NCI-H2081 treated with DMSO at 0.1 percent for 48 hours (cell line): Measurements from ENCODE around the gene MAPRE3.

Experiments used
- DNase-seq: peaks from one replicate; lab custom pipeline; 2025; lab: John Stamatoyannopoulos, UW

The MAPRE3 gene

GRCh38 chr2:26983746-26984145 is 13.3 kb downstream of the MAPRE3 start:
- DNase-seq, result no peak

GRCh38 chr2:26985807-26986206 is 15.4 kb downstream of the MAPRE3 start:
- no peak for DNase-seq

GRCh38 chr2:26986576-26986975 is 16.1 kb downstream of the MAPRE3 start:
- DNase-seq, result no peak

- no peak for DNase-seq
Measured at GRCh38 chr2:26988058-26988860, 17.8 kb downstream of the MAPRE3 start.

- no peak for DNase-seq
Measured at GRCh38 chr2:26989156-26989555, 18.7 kb downstream of the MAPRE3 start.

GRCh38 chr2:26991717-26992116 is 21.3 kb downstream of the MAPRE3 start:
- no peak for DNase-seq

DNA sequence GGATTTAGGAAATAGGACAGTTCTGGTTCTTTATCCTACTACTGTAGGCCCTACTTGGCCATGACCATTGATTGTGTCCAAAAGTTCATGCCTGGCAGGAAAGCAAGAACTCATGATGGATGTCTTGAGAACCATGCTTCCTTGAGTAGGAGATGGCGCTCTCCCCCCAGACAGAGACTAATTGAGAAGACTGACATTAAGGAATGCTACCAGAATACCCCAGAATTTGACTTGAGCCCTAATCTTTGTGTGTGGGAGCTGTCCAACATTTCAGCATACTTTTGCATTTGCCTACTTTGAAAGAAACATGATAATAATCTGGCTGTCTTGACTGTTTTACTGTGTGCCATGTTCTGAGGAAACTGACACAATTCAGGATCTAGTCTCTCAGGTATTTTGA is 23.3 kb downstream of the MAPRE3 start:
- DNase-seq, result no peak

DNA sequence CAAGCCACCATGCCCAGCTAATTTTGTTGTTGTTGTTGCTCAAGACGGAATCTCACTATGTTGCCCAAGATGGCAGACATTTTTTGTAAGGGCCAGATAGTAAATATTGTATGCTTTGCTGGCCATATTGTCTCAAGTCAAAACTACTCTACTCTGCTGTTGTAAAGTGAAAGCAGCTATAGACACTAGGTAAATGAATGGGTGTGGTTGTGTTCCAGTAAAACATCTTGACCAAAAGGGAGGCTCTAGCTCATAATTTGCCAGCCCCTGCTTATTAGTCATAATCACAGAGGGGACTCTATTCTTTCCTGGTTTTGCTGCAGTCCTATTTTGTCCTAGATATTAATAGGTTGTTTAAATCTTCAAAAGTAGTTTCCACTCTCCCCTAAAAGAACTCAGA is 24.5 kb downstream of the MAPRE3 start:
- no peak for DNase-seq

GRCh38 chr2:26997394-26997793 is 27.0 kb downstream of the MAPRE3 start:
- DNase-seq, result no peak

DNA sequence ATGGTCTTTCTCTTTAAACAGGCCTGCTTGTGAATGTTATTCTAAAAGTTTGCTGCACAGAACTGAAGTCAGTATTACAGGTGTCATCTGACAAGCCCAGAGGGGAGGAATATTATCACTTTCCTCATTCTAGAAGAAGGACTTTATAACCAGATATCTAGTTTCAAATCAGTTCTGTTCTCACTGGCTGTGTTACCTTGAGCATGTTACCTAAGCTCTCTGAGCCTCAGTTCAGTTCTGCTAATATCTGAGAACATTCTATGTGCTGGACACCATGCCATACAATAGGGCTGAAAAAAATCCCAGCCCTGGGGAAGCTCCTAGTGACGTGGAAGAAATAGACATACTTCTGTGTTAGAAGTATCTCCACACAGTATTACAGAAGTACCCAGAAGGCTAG is 27.9 kb downstream of the MAPRE3 start:
- no peak for DNase-seq

GRCh38 chr2:27000228-27000627 is 29.8 kb downstream of the MAPRE3 start:
- no peak for DNase-seq

DNA sequence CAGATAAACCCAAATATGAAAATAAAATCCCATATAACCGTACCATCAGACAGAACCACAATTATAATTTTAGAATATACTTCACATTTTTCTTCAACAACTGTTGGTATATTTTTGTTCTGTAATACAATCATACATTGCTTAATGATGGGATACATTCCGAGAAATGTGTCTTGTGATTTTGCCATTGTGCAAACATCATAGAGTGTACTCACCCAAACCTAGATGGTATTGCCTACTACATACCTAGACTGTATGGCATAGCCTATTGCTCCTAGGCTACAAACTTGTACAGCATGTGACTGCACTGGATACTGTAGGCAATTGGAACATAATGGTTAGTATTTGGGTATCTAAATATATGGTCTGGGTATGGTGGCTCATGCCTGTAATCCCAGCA is 30.6 kb downstream of the MAPRE3 start:
- no peak for DNase-seq

DNA sequence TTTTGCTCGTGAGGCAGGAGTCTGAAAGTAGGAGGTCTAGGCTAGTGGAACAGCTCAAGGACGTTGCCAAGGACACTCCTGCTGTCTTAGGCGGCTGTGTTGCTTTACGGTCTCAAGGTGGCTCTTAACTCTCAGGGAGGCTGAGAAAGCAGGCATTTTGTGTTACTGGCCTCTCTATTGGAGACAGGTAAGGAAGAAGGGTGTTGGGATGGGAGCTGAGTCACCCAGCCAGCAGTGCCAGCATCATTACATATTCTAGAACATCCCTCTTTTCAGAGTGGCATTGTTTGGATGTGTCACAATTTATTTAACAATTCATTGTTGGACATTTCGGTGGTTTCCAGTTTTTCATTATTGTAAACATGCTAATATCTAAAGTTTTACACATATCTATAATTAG is 31.5 kb downstream of the MAPRE3 start:
- DNase-seq, result no peak

DNA sequence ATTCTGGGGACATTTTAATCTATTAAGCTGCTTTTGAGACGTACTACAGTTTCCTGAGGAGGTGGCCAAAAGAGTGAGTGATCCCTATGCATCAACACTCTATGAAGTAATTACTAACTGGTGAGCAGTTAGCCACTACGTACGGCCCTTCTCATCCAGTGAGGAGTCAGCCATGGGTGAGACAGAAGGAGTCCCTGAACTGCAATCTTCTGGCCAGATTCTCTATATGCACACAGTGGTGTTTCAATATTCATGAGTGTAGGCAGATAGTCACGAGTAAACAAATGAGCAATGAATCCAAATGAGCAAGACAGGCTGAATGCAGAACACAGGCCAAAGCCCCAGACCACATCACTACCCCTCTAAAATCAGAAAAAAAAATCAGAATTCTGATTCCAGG is 32.6 kb downstream of the MAPRE3 start:
- DNase-seq, result no peak

- DNase-seq, result no peak
Measured at GRCh38 chr2:27003857-27004256, 33.4 kb downstream of the MAPRE3 start.

GRCh38 chr2:27006602-27007415 is 36.4 kb downstream of the MAPRE3 start:
- DNase-seq, result no peak

GRCh38 chr2:27007416-27008374 is 37.3 kb downstream of the MAPRE3 start:
- no peak for DNase-seq

DNA sequence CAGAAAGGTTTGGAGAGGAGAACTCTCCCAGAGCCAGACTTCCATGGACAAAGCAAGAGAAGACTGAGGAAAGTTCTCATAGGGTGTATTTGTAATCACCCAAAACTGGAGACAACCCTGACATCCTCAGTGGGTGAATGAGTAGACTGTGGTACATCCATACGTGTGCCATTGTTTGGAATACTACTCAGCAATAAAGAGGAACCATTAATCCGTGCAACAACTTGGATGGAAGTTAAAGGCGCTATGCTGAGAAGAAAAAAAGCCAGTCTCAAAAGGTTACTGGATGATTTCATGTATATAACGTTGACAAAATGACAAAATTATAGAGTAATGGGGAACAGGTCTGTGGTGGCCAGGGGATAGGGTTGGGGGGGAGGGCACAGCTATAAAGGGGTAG is 38.2 kb downstream of the MAPRE3 start:
- DNase-seq, result no peak

DNA sequence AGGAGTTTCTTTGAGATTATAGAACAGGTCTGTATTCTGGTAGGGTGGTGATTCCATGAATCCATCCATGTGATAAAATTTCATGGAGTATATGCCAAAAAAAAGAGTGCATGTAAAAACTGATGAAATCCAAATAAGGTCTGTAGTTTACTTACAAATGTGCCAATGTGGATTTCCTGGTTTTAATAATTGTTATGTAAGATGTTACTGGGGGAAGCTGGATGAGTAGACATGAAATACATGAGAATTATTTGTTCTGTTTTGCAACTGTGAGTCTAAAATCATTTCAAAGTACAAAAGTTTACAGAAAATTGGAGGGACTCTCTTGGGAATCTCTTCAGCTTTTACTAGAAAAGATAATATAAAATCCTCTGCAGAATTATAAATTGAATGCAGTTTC is 38.6 kb downstream of the MAPRE3 start:
- no peak for DNase-seq

DNA sequence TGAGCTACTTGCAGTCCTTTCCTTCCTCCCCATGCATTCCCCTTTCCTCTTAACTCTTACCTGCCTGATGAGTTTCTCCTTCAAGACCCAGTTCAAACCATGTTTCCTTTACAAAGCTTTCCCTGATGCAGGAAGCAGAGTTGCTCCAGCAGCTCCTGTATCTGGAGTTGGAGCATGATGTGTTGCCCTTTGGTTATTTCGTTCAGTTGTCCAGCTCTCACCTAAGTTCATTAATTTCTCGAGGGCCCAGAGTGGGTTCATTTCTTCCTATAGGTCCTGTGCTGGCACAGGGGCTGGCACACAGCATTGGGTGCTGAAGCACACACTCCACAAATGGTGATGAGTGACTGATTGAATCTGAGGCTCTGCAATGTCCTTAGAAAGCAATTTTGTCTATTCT is 39.3 kb downstream of the MAPRE3 start:
- no peak for DNase-seq

DNA sequence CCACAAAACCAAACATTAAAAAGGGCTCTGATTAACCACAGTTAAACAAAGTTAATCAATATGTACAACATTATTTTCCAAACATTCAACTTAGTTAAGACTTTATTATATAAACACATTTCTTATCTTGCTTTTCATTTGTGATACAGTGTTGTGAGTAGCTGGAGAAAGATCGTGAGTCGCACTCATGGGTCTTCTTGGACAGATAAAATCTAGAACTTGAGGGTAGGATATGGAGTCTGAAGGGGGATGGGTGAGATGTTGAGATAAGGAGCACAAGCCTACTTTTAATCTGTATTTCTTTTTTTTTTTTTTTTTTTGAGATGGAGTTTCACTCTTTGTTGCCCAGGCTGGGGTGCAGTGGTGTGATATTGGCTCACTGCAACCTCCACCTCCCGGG is 39.7 kb downstream of the MAPRE3 start:
- DNase-seq, result no peak

DNA sequence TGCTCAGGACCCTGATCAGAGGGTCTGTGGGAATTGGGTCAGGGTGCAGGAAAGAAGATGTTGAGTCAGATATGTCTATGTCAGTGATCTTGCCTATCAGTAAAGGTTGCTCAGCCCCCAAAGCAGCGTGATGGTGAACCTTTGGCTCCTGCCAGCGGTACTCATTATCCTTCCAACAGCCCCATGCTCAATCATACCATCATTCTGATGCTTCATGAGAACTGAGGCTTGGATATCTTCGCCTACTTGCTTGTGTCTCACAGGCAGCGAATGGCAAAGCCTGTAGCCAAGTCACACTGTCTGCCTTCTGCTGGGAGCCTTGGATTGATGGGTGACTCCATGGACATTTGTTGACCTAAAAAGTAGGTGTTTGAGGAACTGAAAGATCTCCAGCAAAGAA is 43.3 kb downstream of the MAPRE3 start:
- DNase-seq, result no peak
